ENCODE measurements around the gene PMPCA.

The PMPCA gene

DNA sequence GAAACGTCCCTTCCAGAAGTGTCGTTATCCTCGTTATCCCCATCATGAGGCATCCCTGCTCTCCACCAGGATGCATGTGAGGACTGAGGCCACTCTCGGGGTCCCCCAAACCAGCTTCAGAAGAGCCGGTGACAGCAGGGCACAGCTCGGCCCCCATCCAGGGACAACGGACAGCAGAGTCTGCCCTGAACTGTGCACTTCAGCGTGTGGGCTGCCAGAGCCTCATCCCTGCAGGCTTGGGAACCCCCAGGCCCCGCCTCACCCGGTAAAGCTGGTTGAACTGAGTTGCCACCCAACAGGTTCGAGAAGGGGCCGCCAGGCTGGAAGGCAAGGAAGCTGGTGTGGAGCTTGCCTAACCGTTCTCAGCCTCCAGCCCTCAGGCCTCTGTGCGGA is 36.3 kb upstream of the PMPCA start:
- no peak for DNase-seq (ENCODE audit: low read depth)
- TF ChIP-seq, protein P1, sequence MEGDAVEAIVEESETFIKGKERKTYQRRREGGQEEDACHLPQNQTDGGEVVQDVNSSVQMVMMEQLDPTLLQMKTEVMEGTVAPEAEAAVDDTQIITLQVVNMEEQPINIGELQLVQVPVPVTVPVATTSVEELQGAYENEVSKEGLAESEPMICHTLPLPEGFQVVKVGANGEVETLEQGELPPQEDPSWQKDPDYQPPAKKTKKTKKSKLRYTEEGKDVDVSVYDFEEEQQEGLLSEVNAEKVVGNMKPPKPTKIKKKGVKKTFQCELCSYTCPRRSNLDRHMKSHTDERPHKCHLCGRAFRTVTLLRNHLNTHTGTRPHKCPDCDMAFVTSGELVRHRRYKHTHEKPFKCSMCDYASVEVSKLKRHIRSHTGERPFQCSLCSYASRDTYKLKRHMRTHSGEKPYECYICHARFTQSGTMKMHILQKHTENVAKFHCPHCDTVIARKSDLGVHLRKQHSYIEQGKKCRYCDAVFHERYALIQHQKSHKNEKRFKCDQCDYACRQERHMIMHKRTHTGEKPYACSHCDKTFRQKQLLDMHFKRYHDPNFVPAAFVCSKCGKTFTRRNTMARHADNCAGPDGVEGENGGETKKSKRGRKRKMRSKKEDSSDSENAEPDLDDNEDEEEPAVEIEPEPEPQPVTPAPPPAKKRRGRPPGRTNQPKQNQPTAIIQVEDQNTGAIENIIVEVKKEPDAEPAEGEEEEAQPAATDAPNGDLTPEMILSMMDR (conservative IDR thresholded peaks at IDR 0.05; ENCODE audit: control insufficient read depth, insufficient read depth, low read depth, low read length), result no peak
- H3K4me3 ChIP-seq (ENCODE audit: control insufficient read depth, low read depth, low read length), result no peak overlapping the region

DNA sequence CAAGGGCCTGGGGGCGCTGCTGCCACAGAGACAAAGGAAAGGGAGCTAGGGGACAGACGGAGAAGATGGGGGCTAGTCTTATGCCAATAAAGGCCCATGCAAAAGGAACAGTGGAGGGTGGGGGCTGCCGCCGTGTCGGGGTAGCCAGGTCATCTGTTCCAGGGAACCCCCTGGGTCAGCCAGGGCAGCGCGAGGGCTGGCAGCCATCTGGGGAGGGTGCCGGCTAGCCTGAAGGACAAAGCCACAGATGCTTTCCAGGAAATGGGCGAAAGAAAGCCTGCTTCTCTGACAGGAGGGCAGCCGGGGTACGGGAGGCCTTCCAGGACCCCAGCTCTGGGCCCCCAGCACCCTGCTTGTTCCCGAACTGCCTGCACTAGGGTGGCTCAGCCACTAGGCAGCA is 35.4 kb upstream of the PMPCA start:
- TF ChIP-seq, protein P1 (conservative IDR thresholded peaks at IDR 0.05; ENCODE audit: control insufficient read depth, insufficient read depth, low read depth, low read length), result no peak
- no peak for DNase-seq (ENCODE audit: low read depth)
- no peak overlapping the region for H3K4me3 ChIP-seq (ENCODE audit: control insufficient read depth, low read depth, low read length)

DNA sequence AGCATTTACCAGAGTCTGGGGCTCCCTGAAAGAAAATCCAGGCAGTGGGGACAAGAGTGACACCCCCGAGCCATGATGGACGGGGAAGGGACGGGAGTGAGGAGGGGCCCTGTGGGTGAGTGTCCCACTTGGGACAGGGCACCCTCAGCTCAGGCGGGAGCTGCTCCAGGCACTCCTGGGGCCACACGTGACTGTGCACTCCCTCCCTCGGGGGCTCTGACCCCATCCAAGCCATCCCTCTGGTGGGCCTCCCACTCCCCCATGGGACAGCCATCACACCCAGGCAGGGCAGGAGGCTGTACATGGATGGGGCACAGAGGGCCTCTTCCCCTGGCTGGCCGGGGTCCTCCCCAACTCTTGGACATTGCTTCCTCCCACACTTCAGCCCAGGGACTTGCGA is 34.0 kb upstream of the PMPCA start:
- no peak overlapping the region for H3K4me3 ChIP-seq (ENCODE audit: control insufficient read depth, low read depth, low read length)
- TF ChIP-seq, protein P1 (conservative IDR thresholded peaks at IDR 0.05; ENCODE audit: control insufficient read depth, insufficient read depth, low read depth, low read length), result no peak
- no peak for DNase-seq (ENCODE audit: low read depth)

DNA sequence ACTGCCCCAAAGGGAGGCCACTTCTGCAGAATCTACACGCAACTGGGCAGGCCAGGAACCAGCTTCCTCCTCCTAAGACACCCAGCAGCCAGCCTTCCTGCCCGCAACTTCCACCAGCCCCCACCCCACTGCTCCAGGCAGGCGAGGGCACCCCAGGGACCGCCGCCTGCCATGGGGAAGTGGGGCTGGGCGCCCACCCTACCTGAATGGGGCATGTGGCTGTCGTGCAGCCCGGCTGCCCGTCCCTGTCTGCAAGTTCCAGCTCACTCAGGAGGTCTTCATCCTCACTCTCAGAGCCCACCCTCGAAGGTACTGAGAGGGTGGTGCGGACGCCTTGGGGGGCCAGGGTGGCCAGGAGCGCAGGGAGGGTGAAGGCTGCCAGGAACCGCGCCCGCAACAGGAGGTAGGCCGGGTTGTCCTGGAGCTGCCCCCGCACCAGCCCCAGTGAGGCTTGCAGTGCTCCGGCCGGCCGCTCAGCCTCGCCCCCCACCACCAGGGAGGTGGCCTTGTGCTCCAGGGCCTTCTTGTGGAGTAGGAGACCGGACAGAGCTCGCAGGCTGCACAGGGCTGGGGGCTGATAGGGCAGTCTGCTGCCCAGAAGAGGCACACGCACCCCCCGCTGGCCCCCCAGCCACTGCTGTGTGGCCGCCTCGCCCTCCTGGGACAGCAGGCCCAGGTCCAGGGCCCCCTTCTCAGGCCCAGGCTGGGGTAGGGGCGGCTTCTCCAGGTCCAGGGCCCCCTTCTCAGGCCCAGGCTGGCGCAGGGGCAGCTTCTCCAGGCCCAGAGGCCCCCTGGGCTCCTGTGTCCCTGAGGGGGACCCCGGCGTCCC is 32.9 kb upstream of the PMPCA start:
- TF ChIP-seq, protein P1 (conservative IDR thresholded peaks at IDR 0.05; ENCODE audit: control insufficient read depth, insufficient read depth, low read depth, low read length), result no peak
- DNase-seq (ENCODE audit: low read depth), result no peak
- no peak overlapping the region for H3K4me3 ChIP-seq (ENCODE audit: control insufficient read depth, low read depth, low read length)

DNA sequence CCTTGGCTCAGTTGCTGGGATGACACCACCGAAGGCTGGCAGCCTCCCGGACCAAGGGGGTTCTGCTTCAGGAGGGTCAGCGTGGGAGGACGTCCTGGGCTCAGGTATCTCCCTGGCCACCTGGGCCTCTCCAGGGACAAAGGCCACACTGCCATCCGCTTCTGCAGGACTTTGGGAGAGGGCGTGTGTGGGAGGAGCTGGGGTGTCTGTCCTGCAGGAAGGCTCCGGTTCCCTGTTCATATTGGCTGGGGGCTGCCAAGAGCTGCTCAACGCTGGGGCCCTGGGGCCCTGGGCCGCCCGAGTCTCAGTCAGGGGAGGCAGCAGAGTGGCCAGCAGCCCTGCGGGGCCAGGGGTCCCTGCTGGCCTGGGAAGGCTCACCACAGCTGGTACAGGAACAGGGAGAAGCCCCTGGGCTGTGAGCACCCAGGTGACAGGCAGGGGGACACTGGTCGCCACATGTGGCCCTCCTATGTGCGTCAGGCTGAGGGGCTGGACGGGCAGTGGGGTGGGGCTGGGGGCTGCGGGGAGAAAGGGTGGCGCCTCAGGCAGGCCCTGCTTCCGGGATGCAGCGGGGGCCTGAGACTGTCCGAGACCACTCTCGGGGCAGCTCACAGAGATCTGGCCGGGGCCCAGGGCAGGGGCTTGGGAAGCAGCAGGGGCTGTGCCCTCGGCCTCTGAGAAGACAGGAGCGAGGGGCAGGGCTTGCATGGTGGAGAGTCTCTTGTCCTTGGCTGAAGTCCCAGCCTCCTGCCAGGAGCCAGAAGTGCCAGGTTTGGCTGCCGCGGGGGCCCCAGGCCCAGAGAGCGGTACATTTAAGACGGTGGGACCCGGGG is 32.1 kb upstream of the PMPCA start:
- DNase-seq (ENCODE audit: low read depth), result no peak
- TF ChIP-seq, protein P1 (conservative IDR thresholded peaks at IDR 0.05; ENCODE audit: control insufficient read depth, insufficient read depth, low read depth, low read length), result no peak
- H3K4me3 ChIP-seq (ENCODE audit: control insufficient read depth, low read depth, low read length), result no peak overlapping the region

DNA sequence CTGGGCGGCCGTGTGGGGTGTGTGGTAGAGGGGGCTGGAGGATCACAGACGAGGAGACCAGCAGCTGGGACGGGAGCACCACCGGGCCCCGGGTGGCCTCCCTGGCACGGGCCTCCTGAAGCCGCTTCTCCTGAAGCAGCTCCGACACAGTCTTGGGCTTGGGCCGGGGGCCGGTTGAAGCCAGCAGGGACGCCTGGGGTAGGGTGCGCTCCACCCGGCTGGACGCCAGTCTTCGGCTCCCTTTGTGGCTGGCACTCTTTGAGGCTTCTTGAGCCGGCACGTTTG is 31.5 kb upstream of the PMPCA start:
- TF ChIP-seq, protein P1 (conservative IDR thresholded peaks at IDR 0.05; ENCODE audit: control insufficient read depth, insufficient read depth, low read depth, low read length), result no peak
- no peak overlapping the region for H3K4me3 ChIP-seq (ENCODE audit: control insufficient read depth, low read depth, low read length)

More for the DNA sequence above, 31.5 kb upstream of the PMPCA start:
- DNase-seq (ENCODE audit: low read depth), result no peak

Data from fibroblast of mammary gland (primary cell).